GM21423 (cell line): Measurements from ENCODE around the gene LRRC43.
"Not testable (repeated sequence)": the region's sequence is repeated elsewhere in the genome, so short reads cannot be mapped to it uniquely, and the experiment has no call there.

Source experiments
- ATAC-seq: cut with Tn5 transposase; IDR thresholded peaks from one replicate; pipeline ENCODE4 v1.9.1; 2021; ENCODE audit warnings: mild to moderate bottlenecking, moderate library complexity; ENCODE audit not compliant: unreplicated experiment

Gene LRRC43

DNA sequence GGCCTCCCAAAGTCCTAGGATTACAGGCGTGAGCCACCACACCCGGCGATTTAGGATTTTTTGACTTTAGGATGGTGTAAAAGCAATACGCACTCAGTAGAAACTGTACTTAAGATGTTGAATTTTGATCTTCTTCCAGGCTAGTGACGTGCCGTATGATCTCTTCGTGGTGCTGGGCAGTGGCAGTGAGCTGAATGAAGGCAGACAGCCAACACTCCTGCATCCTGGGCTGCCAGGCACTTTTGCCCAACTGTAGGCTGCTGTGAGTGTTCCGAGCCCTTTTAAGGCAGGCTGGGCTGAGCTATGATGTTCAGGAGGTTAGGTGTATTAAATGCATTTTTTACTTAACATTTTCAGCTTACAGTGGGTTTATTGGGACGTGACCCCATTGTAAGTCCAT is 30.2 kb upstream of the LRRC43 start:
- ATAC-seq: no peak

DNA sequence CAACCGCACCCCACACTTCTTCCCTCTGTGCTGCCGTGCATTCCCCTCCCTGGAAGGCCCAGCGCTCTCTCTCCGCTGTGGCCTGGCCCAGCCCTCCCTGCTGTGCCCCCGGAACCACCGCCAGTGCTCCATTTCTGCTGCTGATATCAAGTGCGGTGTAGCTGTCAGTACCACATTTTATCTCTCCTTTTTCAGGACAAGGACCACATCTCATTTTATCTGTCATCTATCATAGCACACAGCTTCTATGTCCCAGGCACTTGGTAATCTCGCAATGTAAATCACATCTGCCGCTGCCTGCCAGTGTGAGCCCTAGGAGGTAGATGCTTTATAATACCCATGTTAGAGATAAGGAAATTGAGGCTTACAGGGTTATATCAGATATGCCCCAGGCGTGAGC is 27.2 kb upstream of the LRRC43 start:
- no peak for ATAC-seq

DNA sequence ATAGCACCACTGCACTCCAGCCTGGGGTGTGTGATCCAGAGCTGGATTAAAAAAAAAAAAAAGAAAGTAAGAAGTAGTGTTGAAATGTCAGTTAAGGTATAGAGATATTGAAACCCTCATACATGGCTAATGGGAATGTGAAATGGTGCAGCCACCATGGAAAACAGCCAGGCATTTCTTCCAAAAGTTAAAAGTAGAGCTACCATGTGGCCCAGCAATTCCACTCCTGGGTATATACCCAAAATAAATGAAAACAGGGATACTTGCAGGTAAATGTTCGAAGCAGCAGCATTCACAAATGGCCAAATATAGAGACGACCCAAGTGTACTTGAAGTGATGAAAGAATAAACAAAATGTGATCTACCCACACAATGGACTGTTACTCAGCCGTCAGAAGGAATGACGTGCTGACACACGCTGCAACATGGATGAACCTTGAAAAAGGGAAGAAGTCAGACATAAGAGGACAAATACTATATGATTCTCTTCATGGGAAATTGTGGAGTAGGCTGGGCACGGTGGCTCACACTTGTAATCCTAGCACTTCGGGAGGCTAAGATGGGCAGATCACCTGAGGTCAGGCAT is 24.1 kb upstream of the LRRC43 start:
- no peak for ATAC-seq

DNA sequence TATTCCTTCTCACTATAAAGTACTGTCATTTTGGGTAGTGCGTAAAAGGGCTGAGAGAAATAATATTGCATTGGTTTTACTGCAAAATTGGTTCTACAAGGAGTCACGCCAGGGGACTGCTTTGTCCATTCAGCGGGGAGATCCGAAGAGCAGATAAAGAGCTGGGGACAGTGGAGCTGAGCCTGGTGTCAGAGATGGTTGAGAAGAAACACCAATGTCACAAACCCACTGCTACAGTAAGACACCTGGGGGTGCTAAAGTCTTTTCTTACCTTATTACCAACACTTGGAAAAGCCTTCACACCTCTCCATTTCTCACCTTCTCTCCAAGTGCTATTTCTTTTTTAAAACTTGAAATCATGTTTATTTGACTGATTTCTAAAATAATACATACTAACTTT is 23.0 kb upstream of the LRRC43 start:
- no peak for ATAC-seq

DNA sequence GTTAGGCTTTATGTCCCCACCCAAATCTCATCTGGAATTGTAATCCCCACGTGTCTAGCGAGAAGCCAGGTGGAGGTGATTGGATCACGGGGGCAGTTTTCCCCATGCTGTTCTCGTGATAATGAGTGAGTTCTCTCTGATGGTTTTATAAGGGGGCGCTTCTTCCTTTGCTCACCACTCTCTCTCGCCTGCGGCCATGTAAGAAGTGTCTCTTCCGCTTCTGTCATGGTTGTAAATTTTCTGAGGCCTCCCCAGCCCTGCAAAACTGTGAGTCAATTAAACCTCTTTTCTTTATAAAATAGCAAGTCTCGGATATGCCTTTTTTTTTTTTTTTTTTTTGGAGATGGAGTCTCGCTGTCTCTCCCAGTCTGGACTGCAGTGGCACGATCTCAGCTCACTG is 22.2 kb upstream of the LRRC43 start:
- no peak for ATAC-seq

DNA sequence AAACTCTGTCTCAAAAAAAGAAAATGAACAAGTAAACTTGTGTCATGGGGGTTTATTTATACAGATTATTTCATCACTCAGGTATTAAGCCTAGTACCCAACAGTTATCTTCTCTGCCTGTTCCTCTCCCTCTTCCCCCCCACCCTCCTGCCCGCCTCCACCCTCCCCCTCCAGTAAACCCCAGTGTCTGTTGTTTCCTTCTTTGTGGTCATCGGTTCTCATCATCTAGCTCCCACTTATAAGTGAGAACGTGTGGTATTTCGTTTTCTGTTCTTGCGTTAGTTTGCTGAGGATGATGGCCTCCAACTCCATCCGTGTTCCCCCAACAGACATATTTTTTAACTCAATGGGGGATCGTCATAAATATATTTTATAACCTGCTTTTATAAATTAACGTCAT is 21.2 kb upstream of the LRRC43 start:
- no peak for ATAC-seq

DNA sequence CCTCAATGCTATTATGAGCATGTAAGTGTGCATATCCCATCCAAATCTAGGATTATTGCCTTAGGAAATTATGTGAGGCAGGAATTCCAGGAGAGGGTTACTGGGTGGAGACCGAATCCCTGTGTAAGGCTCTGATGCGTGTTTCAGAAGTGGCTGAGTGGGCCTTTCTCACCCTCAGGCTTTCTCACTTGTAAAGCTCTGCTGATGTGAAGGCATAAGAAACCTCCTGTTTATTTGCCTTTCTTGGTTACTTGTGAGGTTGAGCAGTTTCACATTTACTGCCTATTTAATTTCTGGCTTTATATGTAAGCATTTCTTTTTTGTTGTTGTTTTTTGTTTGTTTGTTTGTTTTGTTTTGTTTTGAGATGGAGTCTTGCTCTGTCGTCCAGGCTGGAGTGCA is 19.9 kb upstream of the LRRC43 start:
- no peak for ATAC-seq

DNA sequence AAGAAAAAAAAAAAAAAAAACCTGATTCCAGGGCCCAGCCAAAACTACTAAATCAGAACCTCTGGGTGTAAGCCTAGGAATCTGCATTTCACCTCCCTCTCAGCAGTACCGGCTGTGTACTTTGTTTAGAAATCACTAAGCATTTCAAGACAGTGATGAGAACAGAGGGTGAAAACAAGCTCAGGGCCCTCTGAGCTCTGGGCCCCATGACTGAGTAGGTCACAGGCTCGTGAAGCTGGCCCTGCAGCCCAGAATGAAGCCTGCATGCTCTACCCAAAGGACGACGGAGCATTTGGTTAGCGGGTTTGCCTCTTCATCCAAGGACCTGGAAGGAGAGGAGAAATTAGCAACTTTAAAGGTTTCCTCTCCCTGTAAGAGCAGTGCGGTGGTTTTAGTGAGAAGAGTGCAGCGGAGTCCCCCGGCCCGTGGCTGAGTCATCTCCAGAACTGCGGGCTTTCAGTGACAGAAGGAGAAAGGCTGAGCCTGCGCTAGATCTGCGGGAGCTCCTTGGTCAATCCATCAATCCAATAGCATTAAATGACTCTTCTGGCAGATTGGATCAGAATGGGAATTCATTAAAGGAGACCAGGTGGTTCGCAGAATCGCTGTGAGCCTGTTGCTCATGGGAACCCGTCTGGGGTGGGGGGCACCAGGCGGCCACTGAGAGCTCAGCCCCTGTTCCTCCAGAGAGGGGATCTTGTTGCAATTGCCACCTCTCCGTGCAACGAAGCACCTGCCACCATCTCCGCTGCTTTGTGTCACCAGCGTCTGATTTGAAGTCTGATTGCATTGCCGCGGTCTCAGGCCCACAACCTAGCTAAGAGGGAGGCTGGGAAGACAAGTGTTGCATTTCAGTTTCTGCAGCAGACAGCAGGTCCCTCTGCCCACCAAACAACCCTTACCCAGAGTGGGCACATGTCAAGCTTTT is 16.2 kb upstream of the LRRC43 start:
- ATAC-seq: no peak

DNA sequence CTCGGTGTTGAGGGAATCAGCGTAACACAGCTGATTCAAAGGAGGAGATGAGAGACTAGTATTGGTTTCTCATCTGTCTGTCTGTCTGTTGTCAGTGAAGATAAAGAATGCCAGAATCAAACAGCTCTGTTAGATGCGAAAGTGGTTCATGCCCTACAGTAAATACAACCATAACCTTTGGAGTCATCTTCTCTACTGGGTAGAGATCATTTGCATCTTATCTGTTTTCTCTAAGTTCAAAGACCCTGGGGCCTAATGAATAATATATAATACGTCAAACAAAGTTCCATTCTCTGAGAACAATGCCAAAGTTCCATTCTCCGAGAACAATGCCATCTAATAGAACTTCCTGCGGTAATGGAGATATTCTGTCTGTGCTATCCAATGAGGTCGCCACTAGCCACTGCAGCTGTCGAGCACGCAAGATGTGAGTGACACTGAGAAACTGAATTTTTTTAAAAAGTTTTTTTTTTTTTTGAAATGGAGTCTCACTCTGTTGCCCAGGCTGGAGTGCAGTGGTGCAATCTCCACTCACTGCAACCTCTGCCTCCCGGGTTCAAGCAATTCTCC is 15.5 kb upstream of the LRRC43 start:
- ATAC-seq: no peak

DNA sequence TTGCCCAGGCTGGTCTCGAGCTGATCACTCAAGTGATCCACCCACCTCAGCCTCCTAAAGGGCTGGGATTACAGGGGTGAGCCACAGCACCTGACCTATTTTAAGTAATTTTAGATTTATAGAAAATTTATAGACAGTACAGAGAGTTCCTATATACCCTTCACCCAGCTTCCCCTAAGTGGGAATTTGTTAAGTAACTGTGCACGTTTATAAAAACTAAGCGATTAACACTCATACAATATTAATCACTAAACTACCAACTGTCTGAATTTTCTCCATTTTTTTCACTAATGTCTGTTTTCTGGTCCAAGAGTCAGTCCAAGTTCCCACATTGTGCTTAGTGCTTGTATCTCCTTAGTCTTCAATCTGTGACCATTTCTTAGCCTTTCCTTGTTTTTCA is 14.4 kb upstream of the LRRC43 start:
- ATAC-seq: no peak

DNA sequence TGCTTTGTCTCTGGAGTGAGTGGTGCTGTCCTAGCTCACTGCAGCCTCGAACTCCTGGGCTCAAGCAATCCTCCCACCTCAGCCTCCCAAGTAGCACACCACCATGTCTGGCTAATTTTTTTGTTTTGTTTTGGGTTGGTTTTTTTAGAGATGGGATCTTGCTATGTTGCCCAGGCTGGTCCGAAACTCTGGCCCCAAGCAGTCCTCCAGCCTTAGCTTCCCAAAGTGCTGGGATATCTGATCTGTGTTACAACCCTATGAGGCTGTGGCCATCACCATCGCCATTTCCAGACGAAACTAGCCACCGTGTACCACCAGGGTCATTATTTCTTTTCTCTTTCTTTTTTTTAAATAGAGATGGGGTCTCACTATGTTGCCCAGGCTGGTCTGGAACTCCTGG is 11.5 kb upstream of the LRRC43 start:
- no peak for ATAC-seq

DNA sequence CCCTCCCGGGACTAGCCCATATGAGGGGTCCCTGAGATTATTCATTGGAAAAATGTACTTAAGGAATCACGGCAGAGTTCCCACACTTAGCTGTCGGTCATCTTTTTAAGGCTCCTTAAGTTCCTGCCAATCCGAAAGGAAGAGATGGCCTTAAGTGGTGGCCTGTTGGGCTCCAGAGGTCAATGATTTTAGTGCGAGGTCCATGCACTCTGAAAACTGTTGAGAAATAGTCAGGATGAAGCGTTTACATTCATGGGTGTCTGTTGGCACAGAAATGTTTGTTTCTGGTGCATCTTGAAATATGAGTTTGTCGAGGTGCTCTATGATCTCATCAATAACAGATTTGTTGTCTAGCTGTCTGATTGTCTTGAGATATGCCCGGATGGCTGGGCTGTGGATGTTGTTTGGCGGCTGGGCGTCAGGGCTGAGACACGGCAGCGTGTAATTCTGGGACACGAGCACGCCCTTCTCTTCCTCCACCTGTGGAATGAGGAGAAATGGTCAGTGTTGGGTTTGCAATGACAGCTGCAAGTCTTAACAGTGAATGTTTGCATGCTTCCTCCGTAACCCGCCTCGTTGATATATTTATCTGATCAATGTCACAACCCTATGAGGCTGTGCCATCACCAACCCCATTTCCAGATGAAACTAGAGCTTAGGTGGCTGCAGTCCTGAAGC is 10.5 kb upstream of the LRRC43 start:
- ATAC-seq: no peak

DNA sequence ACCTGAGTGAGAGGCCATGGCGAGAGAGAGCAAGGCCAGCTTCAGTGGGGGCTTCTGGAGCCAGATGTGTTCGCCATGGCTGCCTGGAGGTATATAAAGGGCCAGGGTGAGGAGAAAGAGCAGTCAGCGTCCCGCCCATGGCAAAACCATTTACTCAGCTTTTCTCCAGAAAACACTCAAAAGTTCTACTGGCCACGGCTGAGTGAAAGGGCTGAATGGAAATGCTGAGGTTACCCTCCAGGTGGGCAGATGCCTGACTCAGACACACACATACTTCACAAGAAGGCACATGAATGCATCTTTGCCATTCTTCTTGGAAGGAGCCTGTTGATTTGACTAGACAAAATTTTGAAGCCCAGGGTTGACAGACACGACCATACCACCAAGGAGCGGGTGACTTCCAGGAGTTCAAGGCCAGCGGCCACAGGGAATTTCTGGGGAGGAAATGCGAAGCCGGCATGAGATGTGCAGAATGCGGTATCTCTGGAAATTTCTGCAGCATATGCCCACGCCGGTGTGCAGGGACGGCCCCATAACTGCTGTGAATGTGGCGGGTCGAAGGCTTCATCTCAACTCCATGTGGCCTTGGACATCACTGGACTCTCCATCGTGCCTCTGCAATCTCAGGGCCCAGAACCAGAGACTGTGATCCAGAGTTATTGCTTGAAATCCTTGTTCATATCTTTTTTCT is 8.6 kb upstream of the LRRC43 start, which contains the start of gene IL31:
Gene IL31, minus strand, starts transcription at position 67 of the 691 bp plus-strand sequence. Its CDS starts 49 bp downstream, at position 18.
- ATAC-seq: no peak

DNA sequence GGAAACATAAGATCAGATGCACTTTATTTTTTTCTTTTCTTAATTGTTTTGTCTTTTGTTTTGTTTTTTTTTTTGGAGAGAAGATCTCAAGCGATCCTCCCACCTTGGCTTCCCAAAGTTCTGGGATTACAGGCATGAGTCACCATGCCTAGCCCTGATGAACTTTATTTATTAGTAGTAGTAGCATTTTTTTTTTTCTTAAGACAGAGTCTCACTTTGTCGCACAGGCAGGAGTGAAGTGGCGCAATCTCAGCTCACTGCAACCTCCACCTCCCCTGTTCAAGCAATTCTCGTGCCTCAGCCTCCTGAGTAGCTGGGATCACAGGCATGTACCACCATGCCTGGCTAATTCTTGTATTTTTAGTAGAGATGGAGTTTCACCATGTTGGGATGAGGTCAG is 6.5 kb upstream of the LRRC43 start:
- ATAC-seq: not testable (repeated sequence)

DNA sequence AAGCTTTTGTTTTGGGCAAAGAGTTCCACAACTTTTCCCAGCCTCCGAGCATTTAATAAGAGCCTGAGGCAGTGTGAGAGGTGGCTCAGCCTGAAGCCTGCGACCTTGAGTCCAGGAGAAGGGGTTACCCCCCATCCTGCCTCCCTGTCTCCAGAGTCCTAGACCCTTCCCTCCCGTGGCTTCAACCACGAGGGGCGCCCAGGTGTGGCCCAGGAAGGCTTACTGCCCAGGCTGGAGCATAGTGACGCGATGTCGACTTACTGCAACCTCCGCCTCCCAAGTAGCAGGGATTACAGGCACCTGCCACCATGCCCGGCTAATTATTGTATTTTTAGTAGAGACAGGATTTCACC is 641 bp downstream of the LRRC43 start:
- ATAC-seq: no peak

DNA sequence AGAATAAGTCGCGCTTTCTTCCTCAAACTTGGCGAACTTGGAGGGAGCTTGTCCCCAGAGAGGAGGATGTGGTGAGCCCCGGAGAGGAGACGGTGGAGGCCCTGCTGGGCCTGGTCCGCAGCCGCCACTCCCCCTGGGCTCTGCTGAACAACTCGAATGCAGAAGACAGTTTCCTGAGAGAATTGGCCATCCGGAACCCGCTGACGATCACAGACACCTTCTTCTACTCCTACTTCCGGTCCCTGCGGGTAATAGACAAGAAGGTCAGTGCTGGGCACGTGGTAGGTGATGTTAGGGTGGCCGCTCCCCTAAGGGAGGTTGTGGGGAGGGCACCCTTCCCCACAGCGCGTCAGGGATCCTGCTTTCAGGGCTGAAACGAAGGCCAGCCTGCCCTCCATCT is 1.6 kb downstream of the LRRC43 start:
- no peak for ATAC-seq

DNA sequence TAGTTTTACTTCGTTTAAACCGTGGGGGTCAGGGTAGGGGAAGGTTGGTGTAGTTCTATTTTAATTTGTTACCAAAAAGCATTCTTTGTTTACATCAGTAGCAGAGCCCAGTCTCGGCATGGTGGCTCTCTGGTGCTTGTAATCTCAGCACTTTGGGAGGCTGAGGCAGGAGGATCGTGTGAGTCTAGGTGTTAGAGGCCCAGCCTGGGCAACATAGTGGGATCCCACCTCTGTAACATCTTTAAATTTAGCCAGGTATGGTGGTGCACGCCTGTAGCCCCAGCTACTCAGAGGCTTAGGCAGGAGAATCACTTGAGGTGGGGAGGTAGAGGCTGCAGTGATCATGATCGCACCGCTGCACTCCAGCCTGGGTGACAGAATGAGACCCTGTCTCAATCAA is 2.2 kb downstream of the LRRC43 start:
- ATAC-seq: no peak

DNA sequence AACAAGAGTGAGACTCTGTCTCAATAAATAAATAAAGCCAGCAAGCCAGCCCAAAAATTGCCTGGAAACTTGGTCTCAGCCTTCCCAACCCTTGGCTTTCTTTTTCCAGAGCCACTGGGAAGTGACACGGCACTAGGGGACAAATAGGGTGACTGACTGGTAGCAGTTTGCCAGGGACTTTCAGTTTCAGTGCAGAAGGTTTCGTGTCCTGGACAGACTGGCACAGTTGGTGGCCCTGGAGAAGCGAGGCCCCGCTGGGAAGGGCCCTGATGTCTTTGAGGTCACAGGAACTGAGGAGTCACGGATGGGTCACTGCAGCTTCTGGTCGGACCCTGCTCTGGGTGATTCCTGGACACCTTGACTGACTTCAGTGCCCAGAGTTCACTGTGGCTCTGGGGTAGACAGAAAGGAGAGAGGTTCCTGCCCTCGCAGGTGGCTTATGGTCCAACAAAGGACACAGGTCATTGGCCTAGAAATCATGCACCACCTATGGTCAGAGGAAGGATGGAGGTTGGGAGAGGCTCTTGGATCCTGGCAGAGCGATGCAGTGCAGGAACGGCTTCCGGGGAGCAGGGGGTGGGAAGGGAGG is 2.7 kb downstream of the LRRC43 start:
- no peak for ATAC-seq

DNA sequence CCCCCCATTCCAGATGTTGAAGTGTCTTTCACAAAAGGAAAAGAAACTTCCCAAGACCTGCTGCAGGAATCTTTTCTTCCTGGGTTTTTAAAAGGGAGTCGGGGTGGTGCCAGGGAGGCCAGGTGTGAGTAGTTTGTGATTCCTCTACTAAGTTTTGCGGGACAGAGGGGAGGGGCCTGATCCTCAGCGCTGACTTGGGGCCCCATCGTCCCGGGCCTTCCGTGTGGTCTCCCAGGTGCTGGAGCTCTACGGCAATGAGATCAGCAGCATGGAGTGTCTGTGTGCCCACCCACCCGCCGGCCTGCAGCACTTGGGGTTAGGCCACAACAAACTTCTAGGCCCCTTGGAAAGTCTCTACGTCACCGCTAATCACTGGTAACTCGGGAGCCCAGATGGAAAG is 4.5 kb downstream of the LRRC43 start:
- ATAC-seq: no peak

DNA sequence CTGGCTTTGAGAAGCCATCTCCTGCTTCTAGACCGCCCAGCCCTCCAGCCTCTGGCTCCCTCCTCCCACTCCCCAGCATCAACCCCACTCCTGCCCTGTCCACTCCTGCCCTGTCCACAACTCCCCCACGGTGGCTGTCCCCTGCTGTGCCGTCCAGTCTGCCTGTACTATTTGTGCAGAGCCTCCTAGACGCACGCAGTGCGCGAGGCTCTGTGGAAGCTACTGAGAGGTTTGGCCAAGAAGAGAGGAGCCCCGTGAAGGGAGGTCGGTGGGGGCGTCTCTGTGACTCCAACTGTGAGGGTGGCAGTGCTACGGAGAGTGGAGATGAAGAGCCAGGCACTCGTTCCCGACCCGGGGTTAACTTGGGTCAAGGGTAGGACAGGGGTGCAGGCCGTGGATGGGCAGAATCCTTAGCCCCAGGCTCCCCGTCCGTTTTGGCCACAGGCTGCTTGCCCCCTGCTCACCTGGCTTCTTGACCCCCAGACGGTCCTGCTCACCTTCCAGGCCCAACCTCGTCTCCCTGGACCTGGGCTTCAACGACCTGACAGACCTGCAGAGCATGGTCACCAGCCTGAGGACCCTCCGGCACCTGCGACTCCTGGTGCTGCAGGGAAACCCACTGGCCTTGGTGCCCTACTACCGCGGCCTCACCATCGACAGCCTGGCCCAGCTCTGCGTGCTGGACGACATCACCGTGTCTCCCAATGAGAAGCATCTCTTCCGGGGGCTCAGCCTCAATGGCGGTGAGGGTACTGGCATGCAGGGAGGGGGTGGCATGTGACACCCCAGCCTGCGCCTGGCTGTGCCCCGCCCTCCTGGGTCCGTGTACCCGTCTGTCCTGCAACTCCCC is 6.9 kb downstream of the LRRC43 start:
- ATAC-seq: no peak
